AG04449 (cell line): ENCODE results near the gene S100A11.

Experiments
- CTCF ChIA-PET: fragments of 350-600 bp; formaldehyde crosslinking; extraction: SDS; loops from one replicate; lab custom pipeline; 2021; ENCODE audit warnings: antibody characterized with exemption; lab: Yijun Ruan, JAX
- POLR2A ChIA-PET: fragments of 400-600, 350-600 bp; formaldehyde crosslinking; extraction: SDS; loops from one replicate; lab custom pipeline; 2020; ENCODE audit warnings: antibody characterized with exemption, inconsistent platforms; lab: Yijun Ruan, JAX
- DNase-seq: peaks from one replicate; pipeline ENCODE4 v3.0.0-alpha.2; 2010; ENCODE audit warnings: low read depth, low spot score
- H3K4me3 ChIP-seq: 2 replicates; pipeline ENCODE4 v1.5.1; 2011; ENCODE audit warnings: low read depth, mild to moderate bottlenecking, control low read depth, low read length
- TF ChIP-seq, protein P1 (sequence below): IDR thresholded peaks from one replicate; pipeline ENCODE4 v1.5.1; 2011; ENCODE audit warnings: mild to moderate bottlenecking, moderate library complexity, low read length, control low read depth, inconsistent platforms; ENCODE audit not compliant: insufficient read depth; ENCODE audit errors: missing control alignments

S100A11 gene

DNA sequence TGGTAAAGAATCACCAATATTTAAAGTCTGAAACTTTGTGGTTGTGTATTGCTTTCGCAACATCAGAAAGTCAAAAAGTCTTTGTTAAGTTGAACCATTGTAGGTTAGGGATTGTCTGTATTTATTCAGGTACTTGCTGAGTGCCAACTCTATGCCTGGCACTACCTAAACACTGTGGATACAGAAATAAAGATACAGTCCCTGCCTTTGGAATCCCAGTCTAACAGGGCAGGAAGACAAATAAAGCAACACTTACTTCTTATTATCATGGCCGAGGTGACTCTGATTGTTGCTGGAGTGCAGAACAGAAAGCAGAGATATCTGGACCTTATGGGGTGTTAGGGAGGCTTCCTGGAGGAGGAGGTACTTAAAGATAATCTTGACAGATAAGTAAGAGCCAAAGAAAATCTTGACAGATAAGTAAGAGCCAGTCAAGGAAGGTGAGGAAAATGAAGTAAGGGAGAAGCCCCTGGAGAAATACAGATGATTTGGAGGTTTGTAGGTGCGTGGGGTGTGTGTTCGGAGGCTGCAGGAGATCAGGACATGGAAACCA lies 31.4 kb downstream of the S100A11 start:
- POLR2A ChIA-PET = no interaction called here
- no peak for DNase-seq
- TF ChIP-seq, protein P1, sequence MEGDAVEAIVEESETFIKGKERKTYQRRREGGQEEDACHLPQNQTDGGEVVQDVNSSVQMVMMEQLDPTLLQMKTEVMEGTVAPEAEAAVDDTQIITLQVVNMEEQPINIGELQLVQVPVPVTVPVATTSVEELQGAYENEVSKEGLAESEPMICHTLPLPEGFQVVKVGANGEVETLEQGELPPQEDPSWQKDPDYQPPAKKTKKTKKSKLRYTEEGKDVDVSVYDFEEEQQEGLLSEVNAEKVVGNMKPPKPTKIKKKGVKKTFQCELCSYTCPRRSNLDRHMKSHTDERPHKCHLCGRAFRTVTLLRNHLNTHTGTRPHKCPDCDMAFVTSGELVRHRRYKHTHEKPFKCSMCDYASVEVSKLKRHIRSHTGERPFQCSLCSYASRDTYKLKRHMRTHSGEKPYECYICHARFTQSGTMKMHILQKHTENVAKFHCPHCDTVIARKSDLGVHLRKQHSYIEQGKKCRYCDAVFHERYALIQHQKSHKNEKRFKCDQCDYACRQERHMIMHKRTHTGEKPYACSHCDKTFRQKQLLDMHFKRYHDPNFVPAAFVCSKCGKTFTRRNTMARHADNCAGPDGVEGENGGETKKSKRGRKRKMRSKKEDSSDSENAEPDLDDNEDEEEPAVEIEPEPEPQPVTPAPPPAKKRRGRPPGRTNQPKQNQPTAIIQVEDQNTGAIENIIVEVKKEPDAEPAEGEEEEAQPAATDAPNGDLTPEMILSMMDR = no peak
- CTCF ChIA-PET = interaction anchor here (0.9 to 17.4 kb wide), 8 partner anchors 7 to 116 kb away, joined by 3 to 605 read pairs (median 86); no protein-coding TSS in a partner anchor
- H3K4me3 ChIP-seq = no peak overlapping the region

DNA sequence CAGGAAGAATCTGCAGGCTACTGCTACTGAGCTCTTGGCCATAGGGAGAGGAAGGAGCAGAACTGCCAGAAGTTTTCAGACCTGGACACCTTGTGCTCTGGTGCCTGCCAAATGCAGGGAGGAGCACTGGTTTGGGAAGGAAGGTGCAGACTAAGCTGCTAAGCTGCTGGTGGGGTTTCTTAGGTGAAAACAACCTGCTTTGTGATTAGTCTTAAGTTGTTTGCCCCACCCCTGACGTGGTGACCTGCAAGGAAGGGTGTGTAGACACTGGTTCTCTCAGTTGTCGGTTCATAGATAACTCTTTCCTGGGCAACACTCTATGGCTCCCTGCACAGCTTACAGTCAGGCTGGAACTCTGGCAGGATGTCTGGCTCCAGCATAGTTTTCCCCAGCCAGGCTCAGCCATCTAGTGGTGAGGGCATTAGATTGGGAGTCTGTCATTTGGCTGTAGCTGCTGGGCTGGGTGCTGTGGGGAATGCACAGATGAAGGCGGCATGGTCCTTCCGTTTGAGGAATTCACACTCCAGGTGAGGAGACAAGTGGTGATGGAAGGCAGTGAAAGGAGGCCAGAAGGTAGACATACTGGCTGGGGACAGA lies 32.9 kb downstream of the S100A11 start:
- no peak for DNase-seq
- TF ChIP-seq, protein P1 = peak; percentile 19
- CTCF ChIA-PET = interaction anchor here (0.9 to 17.4 kb wide), 12 partner anchors 9 to 115 kb away, joined by 3 to 605 read pairs (median 42); partner anchors contain the start of gene S100A11
- POLR2A ChIA-PET = interaction anchor here (1.0 kb wide), 1 partner anchor 36 kb away, joined by 3 read pairs; no protein-coding TSS in a partner anchor
- H3K4me3 ChIP-seq = no peak overlapping the region

DNA sequence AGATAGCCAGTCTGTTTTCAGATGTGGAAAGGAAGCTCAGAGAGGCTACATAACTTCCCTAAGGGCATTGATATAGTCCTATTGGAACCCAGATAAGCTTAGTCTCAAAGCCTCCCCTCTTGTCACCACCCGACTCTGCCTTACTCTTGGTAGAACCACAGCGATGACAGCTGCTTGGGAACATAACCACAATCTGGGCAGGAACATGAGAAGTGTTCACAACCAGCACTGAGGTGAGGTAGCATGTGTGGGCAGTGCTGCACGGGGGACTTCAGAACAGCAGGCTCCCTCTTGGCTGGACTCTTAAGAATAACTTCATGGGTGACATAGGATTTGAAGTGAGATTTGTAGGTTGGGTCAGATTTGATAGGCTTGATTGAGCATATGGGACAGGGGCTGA lies 33.8 kb downstream of the S100A11 start:
- CTCF ChIA-PET = interaction anchor here (0.6 to 17.4 kb wide), 17 partner anchors 10 to 144 kb away, joined by 3 to 605 read pairs (median 15); partner anchors contain the start of genes S100A10 and S100A11
- no peak for DNase-seq
- TF ChIP-seq, protein P1 = no peak
- POLR2A ChIA-PET = no interaction called here
- no peak overlapping the region for H3K4me3 ChIP-seq

DNA sequence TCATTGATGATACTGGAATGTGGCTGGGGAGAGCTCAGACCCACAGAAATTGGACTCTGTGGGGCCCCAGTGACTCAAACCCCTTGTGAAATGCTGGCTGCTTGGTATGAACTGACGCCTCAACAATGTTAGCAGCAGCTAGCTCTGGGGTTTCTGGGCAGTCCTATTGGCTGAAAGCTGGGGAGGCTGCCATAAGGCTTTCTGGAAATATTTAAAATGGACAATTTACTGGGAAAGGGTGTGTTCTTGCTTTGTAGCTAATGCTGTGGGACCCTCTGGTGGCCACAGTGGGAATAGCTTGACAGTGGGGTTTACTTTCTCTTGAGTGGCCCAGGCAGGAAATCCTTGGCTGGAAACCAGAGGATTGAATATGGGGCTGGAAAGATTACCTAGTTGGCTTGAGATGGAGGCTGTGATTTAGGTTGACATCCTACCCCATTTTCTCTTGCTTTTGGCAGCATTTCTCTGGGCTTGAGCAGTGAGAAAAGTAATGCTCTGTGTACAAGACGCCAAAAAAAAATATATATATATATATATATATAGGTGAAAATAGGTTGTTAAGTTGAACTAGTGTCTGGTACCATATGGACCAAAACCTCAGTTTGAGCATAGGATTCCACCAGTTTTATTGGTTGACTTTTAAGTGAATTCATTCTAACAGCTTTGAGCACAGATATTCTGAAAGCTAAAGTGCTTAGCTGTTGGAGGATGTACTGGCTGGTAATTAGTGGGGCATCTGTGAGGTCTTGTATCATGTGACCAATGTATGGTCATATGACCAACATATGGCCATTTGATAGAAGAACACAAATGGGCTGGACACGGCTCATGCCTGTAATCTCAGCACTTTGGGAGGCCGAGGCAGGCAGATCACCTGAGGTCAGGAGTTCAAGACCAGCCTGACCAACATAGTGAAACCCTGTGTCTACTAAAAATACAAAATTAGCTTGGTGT lies 34.9 kb downstream of the S100A11 start:
- DNase-seq = peak; percentile 96
- POLR2A ChIA-PET = interaction anchor here (0.9 to 1.6 kb wide), 5 partner anchors 10 to 93 kb away, joined by 3 to 7 read pairs (median 5); partner anchors contain the start of gene THEM4
- H3K4me3 ChIP-seq = no peak overlapping the region
- CTCF ChIA-PET = interaction anchor here (0.6 to 17.4 kb wide), 34 partner anchors 9 to 558 kb away, joined by 3 to 605 read pairs (median 7); partner anchors contain the start of genes MRPL9, S100A10, S100A11 and THEM4
- TF ChIP-seq, protein P1 = peak; percentile 80

DNA sequence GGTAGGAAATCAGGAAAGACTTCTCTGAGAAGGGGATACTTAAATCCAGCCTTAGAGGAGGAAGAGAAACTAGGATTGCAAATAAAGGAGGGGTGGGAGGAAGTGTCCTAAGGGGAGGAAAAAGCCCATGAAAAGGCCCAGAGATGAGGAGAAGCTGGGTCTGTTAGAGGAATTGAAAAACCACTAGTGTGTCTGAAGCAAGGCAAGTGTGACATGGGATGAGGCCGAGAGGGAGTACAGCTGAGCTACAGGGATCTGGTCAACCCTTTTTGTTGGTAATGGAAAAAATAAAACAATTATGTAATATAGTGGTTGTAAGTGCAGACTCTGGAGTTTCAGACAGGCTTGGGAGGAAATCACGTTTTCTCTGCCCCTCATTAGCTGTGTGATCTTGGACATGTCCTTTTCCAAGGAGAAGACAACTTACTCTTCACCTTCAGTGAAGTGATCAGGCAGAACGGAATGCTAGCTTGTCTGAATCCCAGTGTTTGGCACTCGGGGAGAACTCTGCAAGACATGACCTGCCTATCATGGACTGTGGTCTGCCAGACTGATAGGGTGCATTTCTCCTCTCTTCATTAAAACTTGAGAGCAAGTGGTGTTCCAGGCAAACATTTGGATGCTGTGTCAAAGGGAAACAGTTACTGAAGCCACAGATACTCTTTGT lies 35.7 kb downstream of the S100A11 start:
- TF ChIP-seq, protein P1 = no peak
- no peak for DNase-seq
- ChIA-PET CTCF (interaction anchor here (0.8 to 17.4 kb wide), 27 partner anchors 8 to 457 kb away, joined by 3 to 605 read pairs (median 9); partner anchors contain the start of genes MRPL9, S100A10, S100A11 and THEM4), POLR2A (interaction anchor here (0.6 to 1.6 kb wide), 7 partner anchors 9 to 490 kb away, joined by 3 to 7 read pairs (median 3); partner anchors contain the start of genes CGN and THEM4)
- no peak overlapping the region for H3K4me3 ChIP-seq
